UCSD-AML1 (cell line): Measurements from ENCODE around the gene EVA1A.

Experiments
- DNase-seq: peaks from one replicate; lab custom pipeline; 2025; ENCODE audit not compliant: unreplicated experiment; lab: John Stamatoyannopoulos, UW

Gene EVA1A

DNA sequence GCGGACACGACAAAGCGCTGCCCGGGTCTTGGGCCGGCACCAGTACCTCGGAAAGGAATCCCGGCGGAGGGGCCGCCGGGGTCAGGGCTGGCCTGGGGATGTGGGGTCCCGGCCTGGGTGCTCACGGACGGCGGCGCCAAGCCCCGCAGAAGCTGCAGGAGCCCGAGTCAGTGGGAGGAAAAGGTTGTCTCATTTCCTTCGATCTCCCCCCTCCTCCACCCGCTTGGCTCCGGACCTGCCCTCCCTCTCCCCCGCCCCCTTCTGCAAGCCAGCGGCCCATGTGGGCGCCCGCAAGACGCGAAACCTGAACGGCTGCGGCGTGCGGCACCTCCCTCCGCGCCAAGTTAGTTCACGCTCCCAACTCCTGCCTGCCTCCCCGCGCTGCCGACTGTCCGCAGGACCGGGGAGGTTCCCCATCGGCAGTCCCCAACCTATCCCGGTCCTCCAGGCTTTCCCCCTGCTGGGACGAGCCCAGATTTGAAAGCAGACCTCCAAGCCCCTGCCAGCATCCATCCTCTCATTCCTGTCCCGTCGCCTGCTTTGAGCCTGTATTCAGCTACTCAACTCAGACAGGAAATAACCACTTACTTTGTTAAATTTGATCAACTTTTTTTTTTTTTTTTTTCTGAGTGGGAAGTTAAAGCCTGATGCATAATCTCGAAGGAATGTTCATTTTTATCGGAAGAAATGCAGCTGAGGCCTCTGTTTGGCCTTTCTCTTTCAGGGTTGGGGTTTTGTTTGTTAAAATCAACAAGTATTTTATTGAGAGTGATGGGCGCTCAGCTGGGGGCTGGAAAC, at the start of gene EVA1A:
EVA1A (minus strand) TSS at position 172 of the 798 bp plus-strand sequence. CDS start 42,799 bp downstream, outside the sequence.
- DNase-seq: no peak

- DNase-seq: no peak
Observed at GRCh38 chr2:75609937-75610508, 49.3 kb upstream of the EVA1A start.

GRCh38 chr2:75609334-75609689, 48.6 kb upstream of the EVA1A start:
- DNase-seq: no peak

DNA sequence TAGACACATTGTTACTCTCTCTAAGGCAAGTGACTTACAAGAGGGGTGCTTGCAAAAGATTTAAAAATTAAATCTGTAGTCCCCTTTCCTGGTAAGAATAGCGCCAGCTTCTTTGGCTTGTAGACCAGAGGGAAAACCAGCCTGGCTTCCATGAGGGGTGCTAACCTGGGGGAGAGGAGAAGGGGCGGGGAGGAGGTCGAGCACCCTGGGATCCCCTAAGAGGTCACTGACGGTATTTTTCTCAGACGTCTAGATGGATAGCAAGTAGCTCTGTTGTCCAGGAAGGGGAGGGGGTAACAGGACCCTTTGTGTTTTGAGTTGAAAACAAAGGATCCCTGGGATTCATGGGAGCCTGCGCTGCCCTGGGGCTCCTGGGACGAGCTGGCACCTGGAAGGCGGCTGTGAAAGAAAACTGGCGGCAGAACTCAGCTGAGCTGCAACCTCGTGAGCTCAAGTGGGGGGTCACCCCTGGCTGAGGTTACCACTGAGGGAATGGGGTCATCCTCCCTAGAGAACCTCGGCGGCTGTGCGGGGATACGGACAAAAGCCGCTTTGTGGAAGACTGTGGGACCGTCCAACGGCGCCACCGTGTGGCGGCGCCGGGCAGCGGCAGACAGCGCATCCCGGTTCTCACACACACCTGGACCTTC, 48.1 kb upstream of the EVA1A start:
- DNase-seq: peak; percentile 32

- DNase-seq: no peak
Observed at GRCh38 chr2:75607988-75608683, 47.4 kb upstream of the EVA1A start.

DNA sequence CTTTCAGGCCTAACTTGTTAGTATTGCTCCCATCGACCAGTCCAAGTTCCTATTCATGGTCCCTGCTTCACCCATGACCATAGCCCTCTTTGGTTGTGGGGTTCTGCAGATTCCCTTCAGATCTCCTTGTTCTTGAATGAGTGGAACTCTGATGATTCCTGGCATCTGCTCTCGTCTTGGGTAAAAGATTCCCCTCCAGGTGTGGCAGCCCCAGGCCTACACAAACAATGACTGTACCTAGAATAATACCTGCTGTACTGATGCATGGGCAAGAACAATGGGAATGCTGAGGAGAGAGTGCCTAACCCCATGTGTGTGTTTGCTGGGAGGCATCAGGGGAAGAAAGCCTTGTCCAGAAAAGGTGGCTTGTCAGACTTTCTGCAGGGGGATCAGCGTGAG, 46.7 kb upstream of the EVA1A start:
- no peak for DNase-seq

DNA sequence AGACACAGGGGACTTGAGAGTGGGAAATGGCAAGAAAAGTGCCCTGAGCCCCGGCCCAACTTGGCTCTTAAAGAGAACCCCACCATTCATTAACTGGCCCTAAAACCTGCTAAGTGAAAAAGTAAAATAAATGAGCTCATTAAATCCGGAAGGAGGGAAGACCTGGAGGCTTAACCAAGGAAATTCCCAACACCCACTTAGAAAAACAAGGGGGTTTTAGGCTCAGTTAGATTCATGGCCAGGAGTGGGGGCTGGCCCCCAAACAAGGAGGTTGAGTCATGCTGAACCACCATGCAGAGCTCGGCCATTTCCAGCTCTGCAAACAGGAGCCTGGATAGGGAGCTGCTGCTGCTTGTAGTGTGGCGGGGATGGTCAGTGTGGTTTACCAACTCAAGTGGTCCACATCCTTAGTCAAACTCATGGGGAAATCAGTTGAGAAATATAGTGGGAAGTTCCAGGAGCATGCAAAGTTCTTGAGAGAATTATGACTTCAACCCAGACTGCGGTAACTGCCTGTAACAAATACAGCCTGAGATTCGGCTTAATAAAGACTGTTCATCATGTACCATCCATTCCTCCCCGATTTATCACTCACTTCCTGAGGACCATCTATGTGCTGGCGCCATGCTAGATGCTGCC, 46.1 kb upstream of the EVA1A start:
- DNase-seq: no peak

GRCh38 chr2:75605770-75606529, 45.2 kb upstream of the EVA1A start:
- DNase-seq: no peak

DNA sequence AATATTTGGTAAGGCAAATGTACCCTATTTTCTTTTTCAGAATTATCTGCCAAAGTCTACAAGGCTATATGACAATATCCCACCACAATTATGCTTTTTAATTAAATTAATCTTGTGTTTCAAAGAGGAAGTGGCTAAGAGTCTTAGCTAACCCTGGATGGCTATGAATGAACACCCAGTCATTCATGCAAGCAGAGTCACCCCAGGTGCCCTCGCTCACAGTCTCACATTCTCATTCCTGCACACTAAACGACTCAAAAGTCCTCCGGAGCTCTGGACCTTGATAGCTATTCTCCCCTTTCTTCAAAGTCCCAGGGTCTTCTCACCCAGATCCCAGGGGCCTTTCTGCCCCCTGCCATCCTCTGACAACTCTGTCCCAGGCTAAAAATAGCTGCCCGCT, 43.7 kb upstream of the EVA1A start:
- no peak for DNase-seq

DNA sequence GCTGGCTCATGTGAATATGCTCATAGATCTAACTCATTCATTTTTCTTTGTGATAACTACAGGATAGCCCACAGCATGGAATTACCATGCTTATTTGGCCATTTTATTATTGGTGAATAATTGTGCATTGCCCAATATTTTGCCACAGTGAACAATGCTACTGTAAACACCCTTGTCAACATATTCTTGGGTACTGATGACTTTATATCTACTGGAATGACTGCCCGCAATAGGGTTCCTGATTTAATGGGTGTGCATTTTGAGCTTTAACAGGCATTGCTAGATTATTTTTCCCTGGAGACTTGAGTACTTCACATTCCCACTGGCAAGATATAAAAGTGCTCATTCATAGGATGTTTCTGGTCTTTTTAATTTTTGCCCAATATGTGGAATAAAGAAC, 42.7 kb upstream of the EVA1A start:
- DNase-seq: no peak

DNA sequence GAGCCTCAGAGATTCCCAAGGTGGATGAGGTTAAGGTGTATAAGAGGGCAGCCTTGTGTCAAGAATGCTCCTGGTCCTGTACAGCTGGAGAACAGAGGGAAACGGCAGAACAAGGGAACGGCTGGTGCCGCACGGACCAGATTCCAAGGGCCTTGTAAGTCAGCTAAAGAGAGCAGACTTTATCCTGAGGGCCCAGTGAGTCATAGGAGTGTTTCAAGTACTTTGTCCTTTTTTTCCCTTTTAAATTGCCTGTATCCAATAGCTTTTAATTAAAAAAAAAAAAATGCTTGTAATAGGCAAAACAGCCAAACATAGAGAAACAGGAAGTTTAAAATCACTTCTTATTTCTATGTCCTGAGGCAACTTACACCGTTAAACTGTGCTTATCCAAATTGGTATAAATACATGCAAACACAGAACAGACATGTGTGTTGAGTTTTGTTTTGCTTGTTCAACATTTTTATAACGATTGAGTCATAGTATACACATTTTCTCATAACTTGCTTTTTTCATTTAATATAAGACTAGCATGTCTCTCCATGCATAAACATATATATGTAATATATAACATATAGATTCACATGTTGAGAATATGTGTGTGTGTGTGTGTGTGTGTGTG, 42.1 kb upstream of the EVA1A start:
- no peak for DNase-seq

DNA sequence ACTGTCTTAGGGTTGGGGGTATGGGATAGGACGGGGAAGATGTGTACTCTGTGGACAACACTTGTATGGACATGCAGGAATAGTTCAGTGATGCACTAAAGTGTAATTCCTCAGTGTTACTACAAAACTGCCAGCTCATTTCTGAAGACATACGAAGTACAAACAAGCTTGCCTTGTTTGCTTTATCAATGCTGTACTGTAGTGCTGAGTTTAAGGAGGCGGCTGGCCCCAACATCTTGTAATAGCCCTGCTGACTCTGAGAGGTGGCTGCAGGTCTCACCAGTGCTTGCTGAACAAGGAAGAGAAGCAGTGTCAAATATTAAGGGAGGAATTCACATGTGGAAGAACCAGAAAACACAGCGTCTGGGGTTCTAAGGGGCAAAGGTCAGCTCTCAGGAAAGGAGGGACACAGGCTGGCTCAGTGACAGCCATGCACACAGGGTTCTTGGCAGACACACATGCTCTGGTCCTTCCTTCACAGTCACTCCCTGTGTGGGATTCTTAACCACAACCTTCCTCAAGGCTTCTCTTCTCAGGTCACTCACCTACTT, 39.8 kb upstream of the EVA1A start:
- DNase-seq: no peak

DNA sequence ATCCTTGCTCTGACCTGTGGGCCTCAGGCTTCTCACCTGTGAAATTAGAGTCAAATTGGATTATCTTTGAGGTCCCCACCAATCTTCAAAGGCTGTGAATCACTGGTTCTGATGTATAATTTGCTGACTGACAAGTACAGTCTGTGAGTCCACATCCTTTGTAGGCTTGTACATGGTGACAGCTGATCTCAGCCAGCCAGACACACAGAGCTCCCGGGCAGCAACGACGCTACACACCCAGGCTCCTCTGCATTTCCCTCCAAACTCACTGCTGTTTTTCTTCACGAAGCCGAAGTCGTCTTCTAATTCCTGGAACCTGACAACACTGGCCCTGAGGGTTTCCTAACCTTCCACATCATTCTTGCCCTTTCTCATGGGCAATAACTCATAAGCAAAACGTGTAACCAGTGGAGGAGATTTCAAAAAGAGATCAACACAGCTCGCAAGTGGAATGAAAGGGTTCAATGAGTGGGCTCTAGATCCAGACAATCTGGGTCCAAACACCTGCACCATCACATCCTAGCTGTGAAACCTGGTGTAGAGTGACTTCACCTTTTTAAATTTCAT, 37.9 kb upstream of the EVA1A start:
- DNase-seq: no peak

DNA sequence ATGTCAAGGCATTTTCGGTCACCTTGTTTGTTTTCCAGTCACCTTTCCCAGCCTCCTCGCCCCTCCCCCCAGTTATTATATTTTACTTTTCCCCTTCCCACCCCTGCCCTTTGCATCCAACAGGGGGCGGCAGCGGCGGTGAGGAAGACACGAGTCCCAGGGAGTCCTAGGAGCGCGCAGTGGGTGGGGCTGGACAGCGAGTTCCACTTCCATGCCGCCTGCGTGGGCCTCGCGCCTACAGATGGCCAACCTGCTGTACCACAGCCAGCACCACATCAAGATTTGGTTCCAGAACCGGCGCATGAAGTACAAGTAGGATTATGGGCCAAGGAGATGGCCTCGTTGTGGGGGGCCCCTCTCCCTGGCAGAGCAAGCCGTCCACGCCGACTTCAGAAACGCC, 37.2 kb upstream of the EVA1A start:
- no peak for DNase-seq

- DNase-seq: no peak
Observed at GRCh38 chr2:75596784-75597183, 36.0 kb upstream of the EVA1A start.

DNA sequence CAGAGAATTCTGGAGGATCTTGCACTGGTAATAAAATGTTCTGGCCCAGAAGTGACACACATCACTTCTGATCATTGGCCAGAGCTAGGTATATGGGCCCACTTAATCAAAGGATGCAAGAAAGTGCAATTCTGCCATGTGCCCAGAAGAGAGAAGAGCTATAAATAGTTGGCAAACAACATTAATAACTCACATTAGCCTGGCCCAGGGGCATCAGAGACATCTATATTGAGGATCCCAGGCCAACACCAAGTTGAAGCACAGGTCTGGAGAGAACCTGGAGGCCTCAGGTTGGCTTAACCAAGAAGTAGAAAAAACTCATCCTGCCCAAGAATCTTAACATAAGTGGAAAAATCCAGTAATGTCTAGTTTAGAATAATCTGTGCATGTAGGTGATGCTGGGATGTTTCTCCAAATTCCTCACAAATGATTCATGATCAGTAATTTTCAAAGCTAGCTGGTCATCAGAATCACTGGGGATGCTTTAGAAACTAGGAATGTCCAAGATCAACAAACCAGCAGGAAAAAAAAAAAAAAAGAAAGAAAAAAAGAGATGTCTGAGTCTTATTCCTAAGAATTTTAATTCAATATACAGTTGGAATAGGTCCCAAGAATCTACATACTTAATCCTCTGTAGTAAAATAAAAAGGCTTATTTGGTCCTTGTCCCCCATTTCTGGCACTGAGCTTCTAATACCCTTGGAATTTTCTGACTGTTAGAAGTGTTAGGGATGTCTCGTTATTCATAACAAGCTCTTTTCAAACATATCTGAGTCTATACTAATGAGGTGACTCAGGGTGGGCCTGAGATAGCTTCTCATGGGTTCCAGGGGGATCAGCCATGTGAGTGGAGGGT, 35.0 kb upstream of the EVA1A start:
- no peak for DNase-seq

DNA sequence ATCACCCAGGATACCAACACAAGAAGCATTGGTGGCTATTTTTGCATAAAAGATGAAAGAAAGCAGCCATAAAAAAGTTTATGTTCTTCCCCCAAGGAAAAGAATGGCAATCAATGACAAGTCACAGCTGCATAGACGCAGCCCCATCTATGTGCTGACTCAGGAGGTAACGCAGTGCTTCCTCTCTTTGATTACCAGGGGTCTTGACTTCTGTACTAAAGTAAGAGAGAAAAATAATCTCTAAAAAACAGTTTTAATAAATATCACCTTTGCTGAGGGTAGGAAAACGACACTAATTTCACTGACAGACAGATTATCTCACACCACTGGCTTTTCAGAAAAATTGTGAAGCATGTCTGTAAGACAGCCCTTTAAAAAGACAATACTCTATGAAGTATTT, 33.9 kb upstream of the EVA1A start:
- DNase-seq: no peak

DNA sequence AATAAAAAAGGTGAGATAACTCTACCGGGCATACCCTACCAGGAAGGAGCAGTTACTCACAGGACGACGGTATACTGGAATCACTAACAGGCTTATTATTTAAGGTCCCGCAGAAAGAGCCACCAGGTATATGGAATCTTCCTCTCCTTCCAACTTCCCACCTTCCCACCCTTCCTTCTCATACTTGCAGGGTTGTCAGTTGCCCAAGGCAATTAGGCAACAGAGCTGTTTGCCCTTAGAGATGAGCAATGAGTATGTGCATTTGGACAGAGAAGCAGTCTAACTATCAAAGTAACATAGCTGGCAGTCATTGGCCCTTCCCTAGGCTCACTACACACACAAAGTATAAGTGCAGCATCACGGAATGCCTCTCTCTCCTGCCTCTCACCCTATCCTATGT, 32.1 kb upstream of the EVA1A start:
- DNase-seq: no peak

- no peak for DNase-seq
Observed at GRCh38 chr2:75592030-75592429, 31.3 kb upstream of the EVA1A start.
